ENCODE measurements around the gene HTATIP2. TPM values are rescaled to one million over a fixed set of nuclear protein-coding genes. Genes with fewer than 3 reads are reported as not detected.
"Not testable (repeated sequence)": the region's sequence is repeated elsewhere in the genome, so short reads cannot be mapped to it uniquely, and the experiment has no call there.

The HTATIP2 gene
- total RNA-seq, 4 donors from 2014 or later, result 61.6 to 87.2 (median 75.8) TPM

- in situ Hi-C loops (cut with MboI; ENCODE audit: low sequenced_read_pairs in 4 of 4) (loop anchor here in 1 of 4 donors (25.0 kb wide), 1 partner anchor 436 kb away; no protein-coding TSS in a partner anchor), intact Hi-C loops (cut with DNase I; ENCODE audit: low total_unique reads) (no loop called here)
- DNase-seq (no peak), ATAC-seq (no peak)
- no peak overlapping the region for H3K4me3 ChIP-seq
- no peak overlapping the region for H3K27ac ChIP-seq
- H3K36me3 ChIP-seq, result peaks cover 0 to 35% of the 10 kb centered on the region in 2 donors
- TF ChIP-seq CTCF (IDR thresholded peaks at IDR 0.05 in 4 of 5, conservative IDR thresholded peaks at IDR 0.05 in 1 of 5) (no peak), POLR2A (IDR thresholded peaks at IDR 0.05) (no peak)
- H3K9me3 ChIP-seq, result no peaks in the 10 kb centered on the region
- H3K27me3 ChIP-seq, result no peaks in the 10 kb centered on the region
- peaks cover 0 to 7% of the 10 kb centered on the region in 2 donors for H3K4me1 ChIP-seq
Measured at GRCh38 chr11:20373147-20373546, 9.6 kb downstream of the HTATIP2 start.

- in situ Hi-C loops (cut with MboI; ENCODE audit: low sequenced_read_pairs in 4 of 4) (loop anchor here in 1 of 4 donors (25.0 kb wide), 1 partner anchor 436 kb away; no protein-coding TSS in a partner anchor), intact Hi-C loops (cut with DNase I; ENCODE audit: low total_unique reads) (no loop called here)
- Histone ChIP-seq H3K4me1 (peaks cover 0 to 2% of the 10 kb centered on the region in 2 donors), H3K36me3 (peaks cover 0 to 36% of the 10 kb centered on the region in 2 donors), H3K27ac (no peak overlapping the region), H3K4me3 (no peak overlapping the region), H3K27me3 (no peaks in the 10 kb centered on the region), H3K9me3 (no peaks in the 10 kb centered on the region)
- DNase-seq (no peak), ATAC-seq (no peak)
- no peak for TF ChIP-seq POLR2A (IDR thresholded peaks at IDR 0.05)
- no peak for TF ChIP-seq CTCF (IDR thresholded peaks at IDR 0.05 in 4 of 5, conservative IDR thresholded peaks at IDR 0.05 in 1 of 5)
Measured at GRCh38 chr11:20373568-20374209, 10.2 kb downstream of the HTATIP2 start.

GRCh38 chr11:20374741-20375300, 11.3 kb downstream of the HTATIP2 start:
- H3K36me3 ChIP-seq, result peaks cover 0 to 47% of the 10 kb centered on the region in 2 donors
- in situ Hi-C loops (cut with MboI; ENCODE audit: low sequenced_read_pairs in 4 of 4), result loop anchor here in 3 of 4 donors (25.0 kb wide), 2 partner anchors 237 to 438 kb away; no protein-coding TSS in a partner anchor
- H3K27ac ChIP-seq, result no peak overlapping the region
- ATAC-seq, result no peak
- intact Hi-C loops (cut with DNase I; ENCODE audit: low total_unique reads), result no loop called here
- no peaks in the 10 kb centered on the region for H3K4me1 ChIP-seq
- H3K9me3 ChIP-seq, result no peaks in the 10 kb centered on the region
- no peak for DNase-seq
- no peak overlapping the region for H3K4me3 ChIP-seq
- TF ChIP-seq POLR2A (IDR thresholded peaks at IDR 0.05) (no peak), CTCF (IDR thresholded peaks at IDR 0.05 in 4 of 5, conservative IDR thresholded peaks at IDR 0.05 in 1 of 5) (no peak)
- H3K27me3 ChIP-seq, result no peaks in the 10 kb centered on the region

- Histone ChIP-seq H3K36me3 (peaks cover 0 to 47% of the 10 kb centered on the region in 2 donors), H3K27ac (no peak overlapping the region), H3K27me3 (no peaks in the 10 kb centered on the region), H3K9me3 (no peaks in the 10 kb centered on the region), H3K4me1 (no peaks in the 10 kb centered on the region), H3K4me3 (no peak overlapping the region)
- TF ChIP-seq CTCF (IDR thresholded peaks at IDR 0.05 in 4 of 5, conservative IDR thresholded peaks at IDR 0.05 in 1 of 5) (no peak), POLR2A (IDR thresholded peaks at IDR 0.05) (no peak)
- in situ Hi-C loops (cut with MboI; ENCODE audit: low sequenced_read_pairs in 4 of 4), result loop anchor here in 2 of 4 donors (25.0 kb wide), 1 partner anchor 236 kb away; no protein-coding TSS in a partner anchor
- DNase-seq (no peak), ATAC-seq (no peak)
- intact Hi-C loops (cut with DNase I; ENCODE audit: low total_unique reads), result no loop called here
Measured at GRCh38 chr11:20376162-20376730, 12.7 kb downstream of the HTATIP2 start.

- Histone ChIP-seq H3K4me1 (peaks cover 10 to 13% of the 10 kb centered on the region in 2 donors), H3K36me3 (peaks cover 0 to 44% of the 10 kb centered on the region in 2 donors)
- intact Hi-C loops (cut with DNase I; ENCODE audit: low total_unique reads), result loop anchor here (2.0 to 10.0 kb wide), 4 partner anchors 59 to 1991 kb away; partner anchors contain the start of genes ANO5 and LDHA
- not testable (repeated sequence) for H3K27ac ChIP-seq, DNase-seq, H3K9me3 ChIP-seq, ATAC-seq, H3K4me3 ChIP-seq, H3K27me3 ChIP-seq
- in situ Hi-C loops (cut with MboI; ENCODE audit: low sequenced_read_pairs in 4 of 4), result loop anchor here in 2 of 4 donors (25.0 kb wide), 1 partner anchor 226 kb away; no protein-coding TSS in a partner anchor
Measured at GRCh38 chr11:20385996-20386395, 22.5 kb downstream of the HTATIP2 start.

Data from gastrocnemius medialis (tissue), 4 donors.